Lung (tissue), 10 donors: ENCODE results near the gene SPDYE16. TPM values are rescaled to one million over a fixed set of nuclear protein-coding genes. Genes with fewer than 3 reads are reported as not detected.
"Not testable (repeated sequence)": the region's sequence is repeated elsewhere in the genome, so short reads cannot be mapped to it uniquely, and the experiment has no call there.

Experiments used
- ATAC-seq: fragments of 200-7000 bp; cut with Tn5 transposase; one replicate; pipeline ENCODE4 v1.9.1; 2020; ENCODE audit warnings: moderate number of reproducible peaks; ENCODE audit not compliant: insufficient read depth, low FRiP score
- DNase-seq, 3 donors: peaks; one replicate each; pipeline ENCODE4 v3.0.0-alpha.2; 2013 to 2017
- H3K27ac ChIP-seq, 2 donors: one replicate each; pipeline ENCODE4 v1.5.1; 2013; ENCODE audit warnings: mild to moderate bottlenecking in 2 of 2, moderate library complexity in 2 of 2, control low read depth in 1 of 2, inconsistent platforms in 1 of 2, low read depth in 1 of 2, low read length in 1 of 2
- H3K27me3 ChIP-seq, 3 donors: one replicate each; pipeline ENCODE4 v1.5.1; 2013; ENCODE audit warnings: low read length in 2 of 3; ENCODE audit not compliant: control insufficient read depth in 3 of 3, insufficient read depth in 3 of 3
- H3K36me3 ChIP-seq, 4 donors: one replicate each; pipeline ENCODE4 v1.5.1; 2013; ENCODE audit warnings: low read length in 4 of 4, mild to moderate bottlenecking in 1 of 4, moderate library complexity in 1 of 4; ENCODE audit not compliant: control insufficient read depth in 4 of 4, insufficient read depth in 4 of 4
- H3K4me1 ChIP-seq, 5 donors: one replicate each; pipeline ENCODE4 v1.5.1; 2013; ENCODE audit warnings: low read length in 5 of 5, mild to moderate bottlenecking in 2 of 5, moderate library complexity in 1 of 5; ENCODE audit not compliant: control insufficient read depth in 5 of 5, insufficient read depth in 5 of 5
- H3K4me3 ChIP-seq: one replicate; pipeline ENCODE4 v1.5.1; 2013; ENCODE audit warnings: mild to moderate bottlenecking, control low read depth, moderate library complexity
- H3K9ac ChIP-seq, 2 donors: one replicate each; pipeline ENCODE4 v1.5.1; 2013; ENCODE audit warnings: low read length in 2 of 2, control low read depth in 1 of 2; ENCODE audit not compliant: insufficient read depth in 1 of 2
- H3K9me3 ChIP-seq, 4 donors: one replicate each; pipeline ENCODE4 v1.5.1; 2013; ENCODE audit warnings: low read length in 3 of 4, mild to moderate bottlenecking in 1 of 4, moderate library complexity in 1 of 4; ENCODE audit not compliant: control insufficient read depth in 4 of 4, insufficient read depth in 3 of 4
- WGBS, 2 donors: extraction: QIAGEN DNeasy Blood & Tissue Kit; methylation state at CpG; one replicate each; pipeline ENCODE4 v1.1.7; 2013; 5-methylcytosine and 5-hydroxymethylcytosine counted together
- polyA plus RNA-seq, 2 donors: library from polyadenylated mRNA; stranded (reverse); fragments of 200-250 nt; gene quantifications; one replicate each; pipeline ENCODE4 v1.2.1, GENCODE V29; 2013
- total RNA-seq, 2 donors: library from RNA; depleted of rRNA in 1 of 2; stranded (reverse); fragments of >200 nt in 1 of 2; gene quantifications; one replicate each; pipeline ENCODE4 v1.2.1, GENCODE V29; 2014 to 2021
- donor health status: Bipolar disorder and iron deficiency.
- donor health status: healthy.
- donor health status: DM: yes; HTN: yes; CAD: no.

SPDYE16 gene
- total and polyA plus RNA-seq, 4 donors, result 0.14 to 0.28 (median 0.18) TPM; not detected in 1

- DNase-seq, result not testable (repeated sequence)
- 81 to 86% methylated on average over 9 to 16 of the region's 28 CpGs for WGBS, 2 donors
Observed at GRCh38 chr7:76499201-76499923, 43.7 kb downstream of the SPDYE16 start.

GRCh38 chr7:76498583-76499200, 44.4 kb downstream of the SPDYE16 start:
- not testable (repeated sequence) for H3K27me3 ChIP-seq, H3K27ac ChIP-seq, H3K9me3 ChIP-seq, H3K4me3 ChIP-seq, ATAC-seq, H3K9ac ChIP-seq, DNase-seq, H3K4me1 ChIP-seq
- H3K36me3 ChIP-seq, result peaks cover 0 to 12% (median 0%) of the 10 kb centered on the region in 4 donors
- WGBS, 2 donors, result 90 to 95% methylated on average over 7 of the region's 10 CpGs

More at GRCh38 chr7:76499201-76499923, 43.7 kb downstream of the SPDYE16 start:
- not testable (repeated sequence) for H3K27ac ChIP-seq, H3K4me1 ChIP-seq, H3K9me3 ChIP-seq, ATAC-seq, H3K4me3 ChIP-seq, H3K9ac ChIP-seq, H3K27me3 ChIP-seq
- peaks cover 0 to 12% (median 0%) of the 10 kb centered on the region in 4 donors for H3K36me3 ChIP-seq

DNA sequence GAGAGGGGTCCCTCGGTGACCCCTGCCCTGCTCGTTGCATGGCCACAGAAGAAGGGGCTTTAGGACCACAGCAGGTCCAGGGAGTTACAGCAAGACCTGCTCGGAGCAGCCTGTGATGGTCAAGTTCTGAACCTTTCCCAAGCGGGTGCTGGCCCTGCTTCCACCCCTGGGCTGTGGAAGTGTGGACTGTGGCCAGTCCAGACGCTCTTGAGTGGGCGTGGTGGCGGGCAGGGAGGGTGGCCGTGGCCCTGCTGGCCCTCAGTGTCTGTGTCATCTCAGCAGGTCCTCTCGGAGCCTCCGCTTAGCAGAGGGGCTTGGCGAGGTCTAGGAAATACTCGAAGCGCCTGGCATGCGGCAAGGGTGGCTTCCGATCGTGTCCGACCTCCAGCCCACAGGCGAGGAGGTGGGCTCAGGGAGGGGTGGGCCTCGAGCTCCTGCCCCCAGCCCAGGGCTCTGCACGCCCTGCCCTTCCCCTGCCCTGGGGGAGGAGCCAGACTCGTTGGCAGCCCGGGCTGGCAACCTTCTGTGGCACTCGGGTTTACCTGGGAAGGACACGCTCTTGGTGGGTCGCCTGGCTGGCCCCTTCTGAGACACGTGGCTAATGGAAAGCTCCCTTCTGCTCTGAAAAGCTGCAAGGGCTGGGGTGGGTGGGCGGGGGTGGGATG, 45.0 kb downstream of the SPDYE16 start:
- H3K36me3 ChIP-seq, result peaks cover 0 to 10% (median 0%) of the 10 kb centered on the region in 4 donors
- not testable (repeated sequence) for DNase-seq, H3K27me3 ChIP-seq, H3K4me3 ChIP-seq, H3K27ac ChIP-seq, H3K9ac ChIP-seq, H3K4me1 ChIP-seq, H3K9me3 ChIP-seq, ATAC-seq
- WGBS, 2 donors, result 90 to 97% methylated on average over 10 to 13 of the region's 27 CpGs

GRCh38 chr7:76495717-76496116, 47.4 kb downstream of the SPDYE16 start:
- H3K4me3 ChIP-seq, ATAC-seq, H3K36me3 ChIP-seq, DNase-seq, H3K27me3 ChIP-seq, H3K9me3 ChIP-seq, H3K4me1 ChIP-seq, H3K27ac ChIP-seq, H3K9ac ChIP-seq: not testable (repeated sequence)
- WGBS, 2 donors, result 95% methylated on average over 3 to 16 of the region's 16 CpGs

- not testable (repeated sequence) for H3K27ac ChIP-seq, H3K27me3 ChIP-seq, H3K36me3 ChIP-seq, H3K4me1 ChIP-seq, H3K9ac ChIP-seq, H3K9me3 ChIP-seq, H3K4me3 ChIP-seq, ATAC-seq, DNase-seq
- 99 to 100% methylated on average over 1 to 5 of the region's 10 CpGs for WGBS, 2 donors
Observed at GRCh38 chr7:76492139-76492538, 51.0 kb downstream of the SPDYE16 start.

- not testable (repeated sequence) for DNase-seq, H3K27me3 ChIP-seq, H3K9me3 ChIP-seq, H3K4me3 ChIP-seq, H3K36me3 ChIP-seq, ATAC-seq, H3K9ac ChIP-seq, H3K4me1 ChIP-seq, H3K27ac ChIP-seq
- whole genome bisulfite sequencing, 2 donors, result 47 to 77% methylated on average over 6 to 8 of the region's 13 CpGs
Observed at GRCh38 chr7:76487969-76488368, 55.1 kb downstream of the SPDYE16 start.

- H3K9me3 ChIP-seq, H3K27me3 ChIP-seq, H3K9ac ChIP-seq, H3K27ac ChIP-seq, H3K4me1 ChIP-seq, DNase-seq, H3K36me3 ChIP-seq, H3K4me3 ChIP-seq: not testable (repeated sequence)
- peak; percentile 63 for ATAC-seq
- WGBS, 2 donors, result 70% methylated on average over 2 of the region's 5 CpGs; no CpG with 5 or more reads in 1 of the 2 donors
Observed at GRCh38 chr7:76486618-76487017, 56.5 kb downstream of the SPDYE16 start.
